Fibroblast of mammary gland (primary cell): Measurements from ENCODE around the gene CPNE1.
"Not testable (repeated sequence)": the region's sequence is repeated elsewhere in the genome, so short reads cannot be mapped to it uniquely, and the experiment has no call there.

ENCODE experiments used
- DNase-seq: peaks from one replicate; pipeline ENCODE4 v3.0.0-alpha.2; 2010; ENCODE audit warnings: low read depth
- H3K4me3 ChIP-seq: 2 replicates; pipeline ENCODE4 v1.5.1; 2011; ENCODE audit warnings: low read depth, mild to moderate bottlenecking, low read length, moderate library complexity; ENCODE audit not compliant: control insufficient read depth
- CTCF ChIP-seq: conservative IDR thresholded peaks from 2 replicates; pipeline ENCODE4 v1.5.1; 2011; ENCODE audit warnings: low read depth, low read length, inconsistent platforms; ENCODE audit not compliant: control insufficient read depth, insufficient read depth

CPNE1 gene

GRCh38 chr20:35664466-35665206, at the start of gene CPNE1, which contains the start of gene RBM12:
Gene CPNE1, minus strand, starts transcription at chr20:35664900. Its CDS starts 31,977 bp downstream, at chr20:35632923.
Gene RBM12, minus strand, starts transcription at chr20:35664900. Its CDS starts 9,578 bp downstream, at chr20:35655322.
- peak; percentile 91 for DNase-seq
- H3K4me3 ChIP-seq = peak within 1 kb of the TSS; percentile 68
- TF ChIP-seq CTCF = no peak

- no peak for TF ChIP-seq CTCF
- DNase-seq = no peak
- H3K4me3 ChIP-seq = no peak overlapping the region
Measured at GRCh38 chr20:35714127-35714526, 49.4 kb upstream of the CPNE1 start.

DNA sequence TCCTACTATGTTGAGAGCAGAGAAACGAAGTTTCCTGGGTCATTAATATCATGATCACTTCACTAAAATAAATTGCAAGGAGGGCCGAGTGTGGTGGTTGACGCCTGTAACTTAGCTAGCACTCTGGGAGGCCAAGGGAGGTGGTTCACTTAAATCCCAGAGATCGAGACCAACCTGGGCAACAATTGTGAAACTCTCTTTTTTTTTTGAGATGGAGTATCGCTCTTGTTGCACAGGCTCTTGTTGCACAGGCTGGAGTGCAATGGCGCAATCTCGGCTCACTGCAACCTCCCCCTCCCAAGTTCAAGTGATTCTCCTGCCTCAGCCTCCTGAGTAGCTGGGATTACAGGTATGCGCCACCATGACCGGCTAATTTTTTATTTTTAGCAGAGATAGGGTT, 48.4 kb upstream of the CPNE1 start:
- not testable (repeated sequence) for H3K4me3 ChIP-seq, DNase-seq

GRCh38 chr20:35711588-35712209, 47.0 kb upstream of the CPNE1 start:
- TF ChIP-seq CTCF = no peak
- no peak overlapping the region for H3K4me3 ChIP-seq
- DNase-seq = no peak

DNA sequence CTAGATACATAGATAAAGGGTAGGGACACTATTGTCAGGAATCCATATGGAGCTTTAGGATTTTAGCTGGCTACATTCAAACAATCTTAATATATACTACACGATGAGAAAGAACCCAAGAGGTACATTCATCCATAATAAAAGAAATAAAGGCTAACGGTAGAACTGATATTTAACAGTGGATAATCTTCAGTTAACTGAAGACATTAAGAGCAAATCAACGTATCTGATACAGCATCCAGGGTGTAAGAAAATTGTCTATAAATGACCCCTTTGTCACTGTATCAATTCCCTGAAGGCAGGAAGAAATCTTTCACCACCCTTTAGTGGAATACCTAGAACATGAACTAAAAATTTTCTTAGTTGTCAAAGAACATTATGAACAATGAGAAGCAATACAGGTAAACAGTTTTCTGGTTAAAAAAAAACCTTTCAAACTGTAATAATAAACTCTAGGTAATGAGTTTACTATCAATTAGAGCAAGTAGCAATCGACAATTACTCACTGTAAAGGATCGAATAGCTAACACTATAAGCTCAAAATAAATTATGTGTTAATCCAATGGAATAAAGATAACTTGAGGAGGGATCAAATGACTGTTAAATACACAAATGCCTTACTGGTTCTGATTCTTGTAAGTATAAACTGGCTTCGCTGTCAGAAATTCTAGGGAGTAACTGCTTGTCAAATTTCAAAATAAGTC, 46.3 kb upstream of the CPNE1 start:
- no peak for TF ChIP-seq CTCF
- DNase-seq = no peak
- no peak overlapping the region for H3K4me3 ChIP-seq

- DNase-seq = no peak
- H3K4me3 ChIP-seq = no peak overlapping the region
- TF ChIP-seq CTCF = no peak
Measured at GRCh38 chr20:35710039-35710438, 45.3 kb upstream of the CPNE1 start.

- TF ChIP-seq CTCF = no peak
- DNase-seq = no peak
- H3K4me3 ChIP-seq = no peak overlapping the region
Measured at GRCh38 chr20:35709259-35709658, 44.6 kb upstream of the CPNE1 start.
